Endometrial microvascular endothelial cells (primary cell): ENCODE results near the gene BBS2. TPM values are rescaled to one million over a fixed set of nuclear protein-coding genes. Genes with fewer than 3 reads are reported as not detected.

Experiments
- in situ Hi-C: cut with HindIII; loops from 2 replicates; pipeline ENCODE4 v1.10.0; 2017; ENCODE audit warnings: low sequenced_read_pairs, low pct_unique_long_range_greater_than_20kb; ENCODE audit errors: inconsistent ontology term
- total RNA-seq: library from RNA; depleted of rRNA; stranded (reverse); fragments of >200 nt; gene quantifications from one replicate; pipeline ENCODE4 v1.2.3, GENCODE V29; 2015; ENCODE audit errors: inconsistent ontology term

Gene BBS2, protein sequence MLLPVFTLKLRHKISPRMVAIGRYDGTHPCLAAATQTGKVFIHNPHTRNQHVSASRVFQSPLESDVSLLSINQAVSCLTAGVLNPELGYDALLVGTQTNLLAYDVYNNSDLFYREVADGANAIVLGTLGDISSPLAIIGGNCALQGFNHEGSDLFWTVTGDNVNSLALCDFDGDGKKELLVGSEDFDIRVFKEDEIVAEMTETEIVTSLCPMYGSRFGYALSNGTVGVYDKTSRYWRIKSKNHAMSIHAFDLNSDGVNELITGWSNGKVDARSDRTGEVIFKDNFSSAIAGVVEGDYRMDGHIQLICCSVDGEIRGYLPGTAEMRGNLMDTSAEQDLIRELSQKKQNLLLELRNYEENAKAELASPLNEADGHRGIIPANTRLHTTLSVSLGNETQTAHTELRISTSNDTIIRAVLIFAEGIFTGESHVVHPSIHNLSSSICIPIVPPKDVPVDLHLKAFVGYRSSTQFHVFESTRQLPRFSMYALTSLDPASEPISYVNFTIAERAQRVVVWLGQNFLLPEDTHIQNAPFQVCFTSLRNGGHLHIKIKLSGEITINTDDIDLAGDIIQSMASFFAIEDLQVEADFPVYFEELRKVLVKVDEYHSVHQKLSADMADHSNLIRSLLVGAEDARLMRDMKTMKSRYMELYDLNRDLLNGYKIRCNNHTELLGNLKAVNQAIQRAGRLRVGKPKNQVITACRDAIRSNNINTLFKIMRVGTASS
- 45.7 TPM for total RNA-seq

DNA sequence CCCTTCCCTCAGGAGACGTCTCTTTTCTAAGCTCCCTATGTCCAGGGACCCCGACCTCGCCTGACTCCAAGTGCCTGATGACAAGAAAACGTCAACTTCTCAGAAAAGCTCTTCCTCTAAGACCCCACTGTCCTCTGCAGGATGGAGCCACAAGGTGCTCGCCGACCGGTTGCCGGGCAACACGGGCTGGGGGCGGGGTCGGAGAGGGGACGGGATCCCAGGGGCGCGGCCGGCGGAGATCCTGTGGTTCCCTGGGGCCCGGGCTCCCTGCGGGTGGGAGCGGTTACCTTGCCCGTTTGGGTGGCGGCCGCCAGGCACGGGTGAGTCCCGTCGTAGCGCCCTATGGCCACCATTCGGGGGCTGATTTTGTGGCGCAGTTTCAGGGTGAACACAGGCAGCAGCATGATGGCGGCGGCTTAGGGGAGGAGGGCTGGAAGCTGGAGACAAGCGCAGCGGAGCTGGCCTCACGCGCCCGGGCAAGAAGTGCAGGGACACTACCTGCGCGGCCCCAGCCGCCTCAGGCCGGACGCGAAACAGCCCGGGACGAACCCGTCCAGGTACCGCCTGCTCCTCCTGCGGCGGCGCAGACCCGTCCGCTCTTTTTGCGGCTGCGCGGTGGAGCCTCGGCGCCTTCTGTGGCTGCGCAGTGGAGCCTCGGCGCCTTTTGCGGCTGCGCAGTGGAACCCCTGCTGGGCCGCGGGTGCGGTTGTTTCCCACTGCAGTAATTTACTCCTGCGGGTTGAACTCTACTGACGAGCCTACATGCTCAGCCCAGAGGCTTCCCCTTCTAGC, at the start of gene BBS2:
TSS of gene BBS2 (minus strand) at position 566 of the 792 bp plus-strand sequence. CDS start at position 404, 162 bp downstream.
- in situ Hi-C loops = no loop called here

DNA sequence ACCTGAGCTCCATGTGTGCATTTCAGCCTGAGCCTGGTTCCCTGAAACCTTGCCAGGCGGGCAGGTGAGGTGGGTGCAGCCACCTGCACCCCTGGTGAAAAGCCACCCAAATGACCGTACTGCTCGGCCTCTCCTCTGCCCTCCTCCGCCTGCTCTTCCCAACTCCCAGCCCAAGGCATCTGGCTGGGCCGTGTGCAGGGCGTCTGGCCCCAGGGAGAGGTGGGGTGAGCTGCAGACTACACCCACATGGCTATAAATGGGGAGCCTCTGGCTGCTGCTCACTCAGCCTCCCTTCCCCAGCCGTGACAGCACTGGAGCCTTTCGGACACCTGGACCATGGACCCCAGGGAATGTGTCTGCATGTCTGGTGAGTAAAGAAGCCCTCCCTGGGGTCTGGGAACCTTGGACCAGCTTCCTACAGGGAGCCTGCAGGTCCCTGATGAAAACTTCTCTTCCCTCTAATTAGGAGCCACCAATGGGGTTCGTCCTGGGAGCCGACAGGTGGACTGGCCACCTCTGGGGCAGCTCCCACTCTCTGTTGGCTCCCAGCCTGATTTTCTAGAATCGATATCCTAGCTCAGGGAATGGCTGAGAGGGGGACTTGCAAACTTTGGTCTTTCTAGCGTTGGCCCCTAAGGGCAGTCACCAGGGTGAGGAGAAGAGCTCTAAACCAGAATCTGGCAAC, 45.1 kb upstream of the BBS2 start, which contains the start of gene MT4:
TSS of gene MT4 (plus strand) at position 281 of the 685 bp plus-strand sequence. CDS start at position 337, 56 bp downstream.
- in situ Hi-C loops = no loop called here

DNA sequence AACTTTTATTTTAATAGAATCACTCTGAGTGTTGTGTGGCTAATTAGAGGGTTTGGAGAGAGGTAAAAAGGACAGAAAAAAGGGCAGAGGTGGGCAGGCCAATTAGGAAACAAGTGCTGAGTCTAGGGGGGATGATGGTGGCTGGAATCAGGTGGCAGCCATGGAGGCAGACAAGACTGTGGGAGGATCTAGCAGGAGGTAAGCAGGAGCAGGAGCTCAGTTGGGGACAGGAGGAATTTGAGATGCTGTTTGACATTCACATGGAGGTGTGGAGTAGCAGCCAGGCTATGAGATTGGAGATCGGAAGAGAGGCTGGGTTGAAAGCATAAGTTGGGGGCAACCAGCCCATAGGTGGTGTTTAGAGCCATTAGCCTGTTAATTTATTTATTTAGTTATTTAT, 41.3 kb upstream of the BBS2 start:
- in situ Hi-C loops = no loop called here

DNA sequence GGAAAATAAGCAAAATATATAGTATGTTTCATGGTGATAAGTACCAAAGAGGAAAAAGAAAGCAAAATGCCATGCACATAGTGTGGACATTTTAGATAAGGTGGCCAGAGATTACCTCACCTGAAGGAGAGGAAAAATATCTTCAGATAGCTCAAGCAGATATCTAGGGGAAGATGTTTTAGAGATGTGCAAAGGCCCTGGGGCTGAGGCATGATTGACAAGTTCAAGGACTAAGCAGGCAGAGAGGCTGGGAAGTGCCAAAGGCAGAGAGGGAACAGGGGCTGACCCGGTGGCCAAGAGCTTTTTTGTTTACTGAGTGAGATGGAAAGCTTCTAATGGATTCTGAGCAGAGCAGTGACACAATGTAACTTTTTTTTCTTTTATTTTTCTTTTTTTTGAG, 40.6 kb upstream of the BBS2 start:
- in situ Hi-C loops = no loop called here

DNA sequence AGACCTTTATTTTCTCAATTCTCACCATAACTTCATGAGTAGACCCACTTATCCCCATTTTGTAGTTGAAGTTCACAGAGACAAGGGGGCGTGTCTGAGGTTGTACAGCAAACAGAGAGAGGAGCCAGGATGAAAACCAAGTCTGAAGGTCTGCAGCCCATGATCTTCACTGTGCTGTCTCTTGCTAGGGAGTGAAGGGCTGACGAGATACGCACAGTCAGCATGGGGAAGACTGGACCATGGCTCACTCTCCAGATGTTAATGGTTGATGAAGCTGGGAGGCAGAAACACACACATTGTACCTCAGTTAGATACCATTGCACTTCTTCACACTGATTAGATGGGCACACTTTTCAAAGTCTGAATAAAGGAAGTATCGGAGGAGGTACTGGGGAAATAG, 39.3 kb upstream of the BBS2 start:
- in situ Hi-C loops = no loop called here

DNA sequence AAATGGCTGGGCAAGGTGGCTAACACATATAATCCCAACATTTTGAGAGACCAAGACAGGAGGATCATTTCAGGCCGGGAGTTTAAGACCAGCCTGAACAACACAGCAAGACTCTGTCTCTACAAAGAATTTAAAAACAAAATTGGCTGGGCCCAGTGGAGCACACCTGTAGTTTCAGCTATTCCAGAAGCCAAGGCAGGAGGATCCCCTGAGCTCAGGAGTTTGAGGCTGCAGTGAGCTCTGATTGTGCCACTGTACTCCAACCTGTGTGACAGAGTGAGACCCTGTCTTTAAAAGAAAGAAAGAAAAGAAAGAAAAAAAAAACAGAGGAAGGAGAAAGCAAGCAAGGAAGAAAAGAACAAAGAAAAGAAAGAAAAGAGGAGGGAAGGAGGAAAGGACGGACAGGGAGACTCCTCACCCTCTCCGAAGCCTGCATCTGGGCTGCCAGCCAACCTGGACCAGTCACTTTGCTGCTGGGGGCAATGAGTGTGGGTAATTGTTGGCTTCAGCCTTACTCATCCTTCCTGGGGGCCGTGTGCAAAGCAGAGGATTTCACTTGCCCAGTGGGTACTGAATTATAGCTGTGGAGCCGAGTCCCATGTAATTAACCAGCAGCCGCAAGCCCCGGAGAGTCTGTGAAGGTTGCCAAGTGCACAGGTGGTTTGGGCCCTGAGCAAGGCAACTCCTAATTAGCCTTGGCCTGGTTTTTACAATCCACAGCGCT, 38.4 kb upstream of the BBS2 start:
- in situ Hi-C loops = no loop called here

DNA sequence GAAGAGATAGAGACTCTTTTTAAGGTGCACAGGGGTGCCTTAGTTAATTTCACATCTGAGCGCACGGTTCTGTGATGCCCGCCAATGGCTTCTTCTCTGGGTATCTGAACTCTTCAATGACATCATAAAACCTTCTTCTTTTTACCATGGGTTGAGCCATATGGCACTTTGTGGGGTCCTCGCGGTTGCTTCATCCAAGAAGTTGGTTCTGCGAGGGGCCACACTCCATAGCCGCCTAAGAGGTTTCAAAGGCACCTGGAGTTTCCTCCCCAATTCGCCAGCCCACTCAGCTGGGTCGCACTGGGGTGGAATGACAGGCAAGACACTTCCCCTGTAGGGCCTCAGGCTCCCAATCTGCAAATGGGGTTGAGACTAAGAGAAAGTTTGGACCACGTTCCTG, 34.6 kb upstream of the BBS2 start:
- in situ Hi-C loops = no loop called here

DNA sequence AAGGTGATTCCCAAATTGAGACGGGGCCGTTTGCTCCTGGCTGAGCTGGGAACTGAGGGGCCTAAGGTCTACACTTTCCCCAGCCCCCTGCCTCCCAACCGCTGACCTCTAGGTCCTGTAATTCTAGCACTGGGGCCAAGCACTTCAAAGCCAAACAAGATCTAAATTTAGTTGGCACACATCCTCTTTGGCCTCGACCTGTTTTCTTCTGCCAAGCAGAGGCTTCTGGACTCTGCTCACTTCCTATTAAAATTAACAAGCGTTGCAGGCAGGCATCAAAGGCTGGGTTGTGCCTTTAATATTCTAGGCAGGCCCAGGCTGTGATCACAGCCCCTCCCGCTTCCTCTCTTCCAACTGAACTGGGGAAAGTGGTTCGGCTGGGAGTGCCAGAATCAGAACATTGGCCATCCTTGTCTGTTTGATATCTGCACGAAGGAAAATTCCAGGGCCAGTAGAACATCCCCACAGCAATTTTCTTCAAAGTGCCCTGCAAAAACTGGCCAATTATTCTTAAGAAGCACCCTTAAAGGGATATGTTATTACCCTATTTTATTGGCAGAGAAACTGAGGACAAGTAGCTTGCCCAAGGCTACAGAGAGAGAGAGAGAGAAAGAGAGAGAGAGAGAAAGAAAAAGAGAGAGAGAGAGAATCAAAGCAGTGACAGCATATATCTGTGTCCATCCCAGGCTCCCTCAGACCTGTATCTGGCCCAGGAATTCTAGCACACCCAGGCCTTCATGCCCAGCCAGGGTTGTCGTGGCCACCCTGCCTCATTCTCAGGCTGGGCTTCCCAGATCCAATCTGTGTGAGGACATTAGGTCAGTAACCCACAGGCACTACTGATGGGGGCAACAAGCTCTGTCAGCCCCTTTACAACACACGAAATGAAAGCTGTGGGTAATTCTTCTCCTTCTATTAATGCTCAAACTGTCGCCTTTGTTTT, 32.2 kb upstream of the BBS2 start:
- in situ Hi-C loops = no loop called here

DNA sequence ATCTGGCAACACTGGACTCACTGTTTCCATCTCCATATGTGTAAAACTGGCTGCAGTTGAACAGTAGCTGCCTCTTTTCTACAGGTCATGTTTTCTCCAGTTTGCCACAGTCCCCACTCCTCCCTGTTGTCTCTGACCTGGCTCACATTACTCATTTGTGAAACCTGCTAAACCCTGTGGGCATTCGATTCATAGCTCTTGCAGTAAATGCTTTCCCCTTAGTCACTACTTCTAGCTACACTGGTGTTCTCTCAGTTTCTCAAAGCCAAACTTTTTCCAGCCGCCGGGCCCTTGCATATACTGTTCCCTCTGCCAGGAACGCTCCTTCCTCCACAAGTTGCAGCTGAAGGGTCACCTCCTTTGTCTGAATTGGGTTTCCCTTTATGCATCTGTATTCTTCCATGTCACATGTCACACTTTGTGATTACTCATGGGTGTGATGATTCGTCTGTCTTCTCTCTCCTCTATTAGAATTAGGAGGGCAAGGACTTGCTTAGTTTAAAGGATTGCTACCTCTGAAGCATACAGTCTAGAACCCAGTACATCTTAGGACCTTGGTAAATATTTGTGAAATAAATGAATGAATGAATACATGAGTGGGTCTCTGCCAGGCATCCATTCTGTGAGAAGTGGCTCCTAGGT, 30.0 kb upstream of the BBS2 start:
- in situ Hi-C loops = no loop called here

DNA sequence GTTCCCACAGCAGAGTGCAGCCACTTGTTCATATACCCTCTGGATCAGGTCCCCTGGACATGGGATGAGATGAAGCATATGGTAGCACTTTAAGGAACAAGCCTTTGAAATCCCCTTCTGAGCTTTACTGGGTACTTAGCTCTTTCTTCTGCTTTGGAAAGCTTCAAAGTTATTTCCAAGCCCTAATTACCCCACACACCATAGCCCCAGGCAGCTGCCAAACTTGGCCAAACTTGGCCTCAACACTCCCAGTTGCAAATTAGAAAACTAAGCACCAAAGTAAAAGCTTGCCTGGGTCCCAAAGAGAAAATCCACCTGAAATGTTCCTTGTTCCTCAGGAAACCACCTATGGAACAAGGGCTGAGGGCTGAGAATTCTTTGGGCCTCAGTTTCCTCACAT, 29.3 kb upstream of the BBS2 start:
- in situ Hi-C loops = no loop called here

DNA sequence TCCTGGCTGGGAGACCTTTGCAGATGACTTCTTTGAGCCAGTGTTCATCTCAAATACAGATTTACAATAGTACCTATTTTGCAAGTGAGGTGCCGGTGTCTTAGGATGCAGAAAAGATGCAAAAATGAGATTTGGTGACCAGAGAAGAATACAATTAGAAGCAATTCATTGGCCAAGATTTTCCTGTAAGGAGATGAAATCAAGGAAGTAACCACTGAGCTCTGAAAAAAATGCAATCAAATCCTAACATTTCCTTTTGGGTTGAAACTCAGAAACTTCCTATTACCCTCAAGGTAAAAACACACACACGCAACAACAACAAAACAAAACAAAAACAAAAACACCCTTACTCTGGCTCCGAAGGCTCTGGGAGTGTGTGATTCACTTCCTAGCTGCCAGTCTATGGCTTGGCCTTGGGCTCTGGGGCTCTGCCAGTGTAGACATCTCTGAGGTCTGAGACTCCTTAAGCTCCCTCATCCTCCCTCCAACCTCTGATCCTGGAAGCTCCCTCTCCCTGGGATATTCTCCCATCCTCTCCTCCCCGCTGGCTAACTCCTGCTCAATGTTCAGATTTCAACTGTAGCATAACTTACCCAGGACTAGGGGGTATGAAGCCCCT, 28.2 kb upstream of the BBS2 start:
- in situ Hi-C loops = no loop called here

DNA sequence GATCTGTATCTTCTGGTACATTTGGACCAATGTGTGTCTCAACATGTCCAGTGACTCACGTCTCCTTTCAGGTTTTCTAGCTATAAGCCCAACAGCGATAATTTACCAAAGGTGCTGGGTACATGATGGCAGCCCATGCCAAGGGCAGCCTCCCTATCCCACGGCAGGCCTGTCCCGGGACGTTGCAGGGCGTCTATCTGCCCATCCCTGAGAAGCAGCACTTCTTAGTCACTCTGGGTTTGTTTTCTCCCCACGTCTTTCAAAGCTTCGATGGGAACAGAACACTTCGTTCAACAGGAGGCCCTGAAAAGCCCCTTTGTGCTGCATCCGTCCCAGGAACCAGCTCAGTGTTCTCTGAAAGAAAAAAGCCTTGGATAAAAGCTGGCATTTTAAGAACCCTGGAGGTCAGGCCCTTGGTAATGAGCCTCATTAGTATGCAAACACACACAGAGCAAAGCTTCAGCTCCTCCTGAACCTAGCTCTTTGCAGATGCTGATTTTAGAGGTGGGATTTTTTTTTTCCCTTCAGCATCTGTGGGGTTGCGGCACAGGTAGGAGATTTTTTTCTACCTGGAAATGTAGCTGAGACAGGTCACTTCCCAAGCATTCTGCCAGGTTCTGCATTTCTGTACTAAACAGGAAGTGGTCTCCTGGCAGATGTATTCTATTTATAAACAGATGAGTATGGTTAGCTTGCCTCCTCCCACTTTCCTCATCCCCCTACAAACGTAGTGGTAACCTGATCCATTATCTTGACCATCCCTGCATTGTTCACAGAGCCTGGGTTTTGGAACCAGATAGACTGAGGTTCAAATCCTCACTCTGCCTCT, 27.5 kb upstream of the BBS2 start:
- in situ Hi-C loops = no loop called here

DNA sequence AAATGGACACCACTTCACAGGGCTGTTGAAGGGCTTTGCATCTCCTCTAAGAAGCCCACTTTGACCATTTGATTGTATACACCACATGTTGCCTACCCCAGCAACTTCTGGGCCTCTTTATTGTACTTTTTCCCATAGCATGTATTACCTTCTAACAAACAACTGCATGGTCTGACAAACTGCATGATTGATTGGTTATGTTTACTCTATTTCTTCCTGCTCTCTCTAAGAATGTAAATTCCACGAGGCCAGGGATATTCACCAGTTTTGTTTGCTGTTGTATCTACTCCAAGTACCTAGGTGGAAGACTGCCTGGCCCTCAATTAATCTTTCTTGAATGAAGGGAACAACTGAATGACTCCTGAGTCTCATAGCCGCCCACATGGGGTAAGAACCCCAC, 22.2 kb upstream of the BBS2 start:
- in situ Hi-C loops = no loop called here

DNA sequence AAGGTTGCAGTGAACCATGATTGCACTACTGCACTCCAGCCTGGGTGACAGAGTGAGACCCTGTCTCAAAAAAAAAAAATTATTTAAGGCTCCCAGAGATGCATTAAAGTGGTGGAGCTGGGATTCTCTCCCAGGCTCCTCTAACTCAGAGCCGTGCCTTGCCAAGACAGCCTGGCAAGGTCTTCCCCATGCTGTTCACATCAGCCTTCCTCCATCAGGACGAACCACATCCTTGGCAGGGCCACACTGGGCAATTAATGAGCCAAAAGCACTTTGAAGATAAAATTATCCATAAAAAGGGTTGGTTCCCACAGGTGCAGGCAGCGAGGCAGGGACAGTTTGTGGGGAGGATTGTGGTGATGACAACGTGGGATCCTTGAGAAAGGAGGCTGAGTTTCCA, 19.8 kb upstream of the BBS2 start:
- in situ Hi-C loops = no loop called here

DNA sequence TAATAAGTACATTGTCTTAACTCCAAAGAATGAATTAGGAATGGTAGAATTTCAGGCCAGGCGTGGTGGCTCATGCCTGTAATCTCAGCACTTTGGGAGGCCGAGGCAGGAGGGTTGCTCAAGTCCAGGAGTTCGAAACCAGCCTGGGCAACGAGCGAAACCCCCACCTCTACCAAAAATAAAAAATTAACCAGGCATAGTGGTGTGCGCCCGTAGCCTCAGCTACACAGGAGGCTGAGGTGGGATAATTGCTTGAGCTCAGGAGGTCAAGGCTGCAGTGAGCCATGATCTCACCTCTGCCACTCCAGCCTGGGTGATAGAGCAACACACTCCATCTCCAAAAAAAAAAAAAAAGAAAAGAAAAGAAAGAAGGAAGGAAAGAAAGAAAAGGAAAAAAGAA, 18.5 kb upstream of the BBS2 start:
- in situ Hi-C loops = no loop called here
